ENCODE results near the gene CTNNBL1.

DNA sequence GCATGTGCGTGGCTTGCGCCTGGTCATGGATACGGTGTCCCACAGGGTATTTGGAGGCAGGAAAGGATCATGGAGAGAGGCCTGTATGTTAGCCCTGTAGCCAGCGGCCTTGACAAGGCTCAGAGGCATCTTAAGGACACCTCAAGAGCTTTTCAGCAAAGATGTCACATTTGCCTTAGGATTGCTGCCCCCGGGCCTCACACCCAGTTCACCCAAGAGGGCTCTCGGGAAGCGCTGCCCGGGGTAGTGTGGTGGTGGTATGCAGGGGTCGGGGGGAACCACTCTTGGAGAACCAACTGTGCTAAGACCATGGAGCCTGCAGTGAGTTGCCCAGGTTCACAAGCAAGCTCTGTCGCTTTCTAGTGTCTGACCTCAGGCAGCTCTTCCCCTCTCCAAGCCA lies 172.2 kb downstream of the CTNNBL1 start:
- TF ChIP-seq, protein P1, sequence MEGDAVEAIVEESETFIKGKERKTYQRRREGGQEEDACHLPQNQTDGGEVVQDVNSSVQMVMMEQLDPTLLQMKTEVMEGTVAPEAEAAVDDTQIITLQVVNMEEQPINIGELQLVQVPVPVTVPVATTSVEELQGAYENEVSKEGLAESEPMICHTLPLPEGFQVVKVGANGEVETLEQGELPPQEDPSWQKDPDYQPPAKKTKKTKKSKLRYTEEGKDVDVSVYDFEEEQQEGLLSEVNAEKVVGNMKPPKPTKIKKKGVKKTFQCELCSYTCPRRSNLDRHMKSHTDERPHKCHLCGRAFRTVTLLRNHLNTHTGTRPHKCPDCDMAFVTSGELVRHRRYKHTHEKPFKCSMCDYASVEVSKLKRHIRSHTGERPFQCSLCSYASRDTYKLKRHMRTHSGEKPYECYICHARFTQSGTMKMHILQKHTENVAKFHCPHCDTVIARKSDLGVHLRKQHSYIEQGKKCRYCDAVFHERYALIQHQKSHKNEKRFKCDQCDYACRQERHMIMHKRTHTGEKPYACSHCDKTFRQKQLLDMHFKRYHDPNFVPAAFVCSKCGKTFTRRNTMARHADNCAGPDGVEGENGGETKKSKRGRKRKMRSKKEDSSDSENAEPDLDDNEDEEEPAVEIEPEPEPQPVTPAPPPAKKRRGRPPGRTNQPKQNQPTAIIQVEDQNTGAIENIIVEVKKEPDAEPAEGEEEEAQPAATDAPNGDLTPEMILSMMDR (IDR thresholded peaks at IDR 0.05; ENCODE audit: insufficient read depth, low read length) = no peak
- TF ChIP-seq POLR2AphosphoS5 (IDR thresholded peaks at IDR 0.05; ENCODE audit: low read depth) = no peak
- no peak for TF ChIP-seq GABPA (IDR thresholded peaks at IDR 0.05; ENCODE audit: low read depth)
- TF ChIP-seq, protein P2, sequence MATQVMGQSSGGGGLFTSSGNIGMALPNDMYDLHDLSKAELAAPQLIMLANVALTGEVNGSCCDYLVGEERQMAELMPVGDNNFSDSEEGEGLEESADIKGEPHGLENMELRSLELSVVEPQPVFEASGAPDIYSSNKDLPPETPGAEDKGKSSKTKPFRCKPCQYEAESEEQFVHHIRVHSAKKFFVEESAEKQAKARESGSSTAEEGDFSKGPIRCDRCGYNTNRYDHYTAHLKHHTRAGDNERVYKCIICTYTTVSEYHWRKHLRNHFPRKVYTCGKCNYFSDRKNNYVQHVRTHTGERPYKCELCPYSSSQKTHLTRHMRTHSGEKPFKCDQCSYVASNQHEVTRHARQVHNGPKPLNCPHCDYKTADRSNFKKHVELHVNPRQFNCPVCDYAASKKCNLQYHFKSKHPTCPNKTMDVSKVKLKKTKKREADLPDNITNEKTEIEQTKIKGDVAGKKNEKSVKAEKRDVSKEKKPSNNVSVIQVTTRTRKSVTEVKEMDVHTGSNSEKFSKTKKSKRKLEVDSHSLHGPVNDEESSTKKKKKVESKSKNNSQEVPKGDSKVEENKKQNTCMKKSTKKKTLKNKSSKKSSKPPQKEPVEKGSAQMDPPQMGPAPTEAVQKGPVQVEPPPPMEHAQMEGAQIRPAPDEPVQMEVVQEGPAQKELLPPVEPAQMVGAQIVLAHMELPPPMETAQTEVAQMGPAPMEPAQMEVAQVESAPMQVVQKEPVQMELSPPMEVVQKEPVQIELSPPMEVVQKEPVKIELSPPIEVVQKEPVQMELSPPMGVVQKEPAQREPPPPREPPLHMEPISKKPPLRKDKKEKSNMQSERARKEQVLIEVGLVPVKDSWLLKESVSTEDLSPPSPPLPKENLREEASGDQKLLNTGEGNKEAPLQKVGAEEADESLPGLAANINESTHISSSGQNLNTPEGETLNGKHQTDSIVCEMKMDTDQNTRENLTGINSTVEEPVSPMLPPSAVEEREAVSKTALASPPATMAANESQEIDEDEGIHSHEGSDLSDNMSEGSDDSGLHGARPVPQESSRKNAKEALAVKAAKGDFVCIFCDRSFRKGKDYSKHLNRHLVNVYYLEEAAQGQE (IDR thresholded peaks at IDR 0.05; ENCODE audit: insufficient replicate concordance, low read depth) = no peak
